NCI-H146 (cell line): Measurements from ENCODE around the gene ACO2.

ENCODE experiments used
- DNase-seq: peaks from one replicate; lab custom pipeline; 2025; lab: John Stamatoyannopoulos, UW

The ACO2 gene

GRCh38 chr22:41523464-41524221 lies 54.7 kb downstream of the ACO2 start:
- no peak for DNase-seq

- no peak for DNase-seq
Observed at GRCh38 chr22:41524251-41524661, 55.3 kb downstream of the ACO2 start.

- no peak for DNase-seq
Observed at GRCh38 chr22:41524809-41525449, 56.0 kb downstream of the ACO2 start.

- DNase-seq: no peak
Observed at GRCh38 chr22:41525450-41526225, 56.7 kb downstream of the ACO2 start.

GRCh38 chr22:41526226-41526829 lies 57.4 kb downstream of the ACO2 start:
- DNase-seq: no peak

- peak; percentile 5 for DNase-seq
Observed at GRCh38 chr22:41526830-41527799, 58.2 kb downstream of the ACO2 start.

GRCh38 chr22:41528132-41528766 lies 59.3 kb downstream of the ACO2 start:
- DNase-seq: no peak

- DNase-seq: no peak
Observed at GRCh38 chr22:41528938-41529561, 60.1 kb downstream of the ACO2 start.

GRCh38 chr22:41530890-41531714 lies 62.2 kb downstream of the ACO2 start:
- DNase-seq: no peak

- DNase-seq: no peak
Observed at GRCh38 chr22:41531715-41532477, 63.0 kb downstream of the ACO2 start.

- DNase-seq: peak; percentile 9
Observed at GRCh38 chr22:41532908-41533825, 64.2 kb downstream of the ACO2 start.

GRCh38 chr22:41534219-41534618 lies 65.3 kb downstream of the ACO2 start:
- no peak for DNase-seq

- DNase-seq: no peak
Observed at GRCh38 chr22:41535244-41535643, 66.3 kb downstream of the ACO2 start.

GRCh38 chr22:41537203-41537602 lies 68.3 kb downstream of the ACO2 start:
- DNase-seq: no peak

GRCh38 chr22:41538583-41538982 lies 69.7 kb downstream of the ACO2 start:
- DNase-seq: no peak

GRCh38 chr22:41539146-41540005 lies 70.5 kb downstream of the ACO2 start:
- DNase-seq: no peak

- no peak for DNase-seq
Observed at GRCh38 chr22:41540006-41540315, 71.0 kb downstream of the ACO2 start.
